ENCODE data around the gene SEMA4A.

DNA sequence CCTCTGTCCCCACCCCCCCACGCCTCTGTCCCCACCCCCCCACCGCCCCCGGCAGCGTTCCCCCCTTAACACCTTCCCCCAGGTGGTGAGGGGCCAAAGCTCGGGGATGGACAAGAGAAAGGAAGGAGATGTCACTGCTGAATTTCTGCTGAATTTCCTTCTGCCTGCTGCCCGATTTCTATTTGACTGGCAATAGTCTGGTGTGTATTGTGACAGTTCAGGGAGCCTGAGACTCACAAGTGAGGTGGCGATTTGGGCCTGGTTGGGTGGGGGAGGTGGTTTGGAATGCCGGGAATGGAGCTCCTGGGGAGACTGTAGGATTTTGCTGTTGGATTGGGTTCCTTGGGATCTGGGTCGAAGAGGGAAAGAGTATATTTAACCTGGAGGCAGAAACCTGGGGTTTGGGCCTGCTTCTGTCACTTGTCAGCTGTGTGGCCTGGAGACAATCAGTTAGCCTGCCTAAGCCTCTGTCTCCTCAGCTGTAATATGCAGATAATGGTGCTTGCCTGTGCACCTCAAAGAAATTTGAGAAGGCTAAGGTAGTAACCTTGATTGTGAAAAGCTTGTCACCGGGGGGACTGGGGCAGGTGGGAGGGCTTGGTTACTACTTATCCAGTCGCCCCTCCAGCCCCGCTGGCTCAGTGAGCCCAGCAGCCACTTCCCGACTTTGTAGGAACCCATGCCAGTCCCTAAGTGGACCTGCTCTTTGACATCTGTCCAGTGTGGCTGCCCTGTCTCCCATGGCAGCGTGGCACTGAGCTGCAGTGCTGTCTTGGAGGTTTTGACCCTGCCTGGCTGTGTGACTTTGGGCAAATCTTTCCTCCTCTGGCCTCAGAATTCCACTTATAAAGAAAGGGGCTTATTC, 46.5 kb upstream of the SEMA4A start:
- TF ChIP-seq CTCF (conservative IDR thresholded peaks at IDR 0.05 in 1 of 2, IDR thresholded peaks at IDR 0.05 in 1 of 2; ENCODE audit: low read depth in 1 of 2, low read length in 2 of 2) (no peak), EZH2 (IDR thresholded peaks at IDR 0.05; ENCODE audit: low read length, missing control alignments) (no peak)
